HEK293T (cell line): ENCODE results near the gene SMIM14.

Experiments
- CTCF ChIA-PET: fragments of 350-600 bp; formaldehyde crosslinking; extraction: SDS; loops from one replicate; lab custom pipeline; 2021; ENCODE audit warnings: antibody characterized with exemption, inconsistent platforms; lab: Yijun Ruan, JAX
- POLR2A ChIA-PET: fragments of 350-600 bp; formaldehyde crosslinking; extraction: SDS; loops from one replicate; lab custom pipeline; 2020; ENCODE audit warnings: antibody characterized with exemption, inconsistent platforms; lab: Yijun Ruan, JAX
- DNase-seq: peaks from one replicate; pipeline ENCODE4 v3.0.0; 2012; ENCODE audit warnings: mixed read lengths; ENCODE audit errors: extremely low spot score
- ARNT ChIP-seq: fragments of 450-650 bp; IDR thresholded peaks from 2 replicates; pipeline ENCODE4 v1.6.1; 2017; ENCODE audit warnings: mild to moderate bottlenecking
- BHLHE40 ChIP-seq: fragments of 450-650 bp; IDR thresholded peaks from 2 replicates; pipeline ENCODE4 v1.6.1; 2016; ENCODE audit warnings: mild to moderate bottlenecking, moderate library complexity, borderline replicate concordance
- CTBP1 ChIP-seq: fragments of 450-650 bp; IDR thresholded peaks from 2 replicates; pipeline ENCODE4 v1.6.1; 2016; ENCODE audit warnings: borderline replicate concordance
- ELF4 ChIP-seq: fragments of 450-650 bp; IDR thresholded peaks from 2 replicates; pipeline ENCODE4 v1.6.1; 2017; ENCODE audit warnings: antibody characterized with exemption
- FOXA1 ChIP-seq: fragments of 450-650 bp; IDR thresholded peaks from 2 replicates; pipeline ENCODE4 v1.6.1; 2016; ENCODE audit warnings: mild to moderate bottlenecking
- FOXK2 ChIP-seq: fragments of 450-650 bp; IDR thresholded peaks from 2 replicates; pipeline ENCODE4 v1.6.1; 2016; ENCODE audit warnings: mild to moderate bottlenecking
- FOXM1 ChIP-seq: fragments of 450-650 bp; IDR thresholded peaks from 2 replicates; pipeline ENCODE4 v1.6.1; 2017; ENCODE audit warnings: mild to moderate bottlenecking, borderline replicate concordance
- HDGF ChIP-seq: fragments of 450-650 bp; IDR thresholded peaks from 2 replicates; pipeline ENCODE4 v1.6.1; 2017; ENCODE audit warnings: antibody characterized with exemption, borderline replicate concordance
- L3MBTL2 ChIP-seq: fragments of 450-650 bp; conservative IDR thresholded peaks from 2 replicates; pipeline ENCODE4 v1.6.1; 2016; ENCODE audit warnings: mild to moderate bottlenecking
- LEF1 ChIP-seq: fragments of 450-650 bp; IDR thresholded peaks from 2 replicates; pipeline ENCODE4 v1.6.1; 2017; ENCODE audit warnings: mild to moderate bottlenecking, borderline replicate concordance
- NFRKB ChIP-seq: fragments of 450-650 bp; IDR thresholded peaks from 2 replicates; pipeline ENCODE4 v1.6.1; 2016; ENCODE audit warnings: mild to moderate bottlenecking, moderate library complexity
- SP1 ChIP-seq: fragments of 450-650 bp; IDR thresholded peaks from 2 replicates; pipeline ENCODE4 v1.6.1; 2017
- SUZ12 ChIP-seq: fragments of 450-650 bp; IDR thresholded peaks from 2 replicates; pipeline ENCODE4 v1.6.1; 2016; ENCODE audit warnings: mild to moderate bottlenecking
- TARDBP ChIP-seq: fragments of 450-650 bp; IDR thresholded peaks from 2 replicates; pipeline ENCODE4 v1.6.1; 2016
- ZNF384 ChIP-seq: fragments of 450-650 bp; IDR thresholded peaks from 2 replicates; pipeline ENCODE4 v1.6.1; 2016
- TF ChIP-seq, protein P1 (sequence below): fragments of 450-650 bp; IDR thresholded peaks from 2 replicates; pipeline ENCODE4 v1.6.1; 2016

Gene SMIM14

DNA sequence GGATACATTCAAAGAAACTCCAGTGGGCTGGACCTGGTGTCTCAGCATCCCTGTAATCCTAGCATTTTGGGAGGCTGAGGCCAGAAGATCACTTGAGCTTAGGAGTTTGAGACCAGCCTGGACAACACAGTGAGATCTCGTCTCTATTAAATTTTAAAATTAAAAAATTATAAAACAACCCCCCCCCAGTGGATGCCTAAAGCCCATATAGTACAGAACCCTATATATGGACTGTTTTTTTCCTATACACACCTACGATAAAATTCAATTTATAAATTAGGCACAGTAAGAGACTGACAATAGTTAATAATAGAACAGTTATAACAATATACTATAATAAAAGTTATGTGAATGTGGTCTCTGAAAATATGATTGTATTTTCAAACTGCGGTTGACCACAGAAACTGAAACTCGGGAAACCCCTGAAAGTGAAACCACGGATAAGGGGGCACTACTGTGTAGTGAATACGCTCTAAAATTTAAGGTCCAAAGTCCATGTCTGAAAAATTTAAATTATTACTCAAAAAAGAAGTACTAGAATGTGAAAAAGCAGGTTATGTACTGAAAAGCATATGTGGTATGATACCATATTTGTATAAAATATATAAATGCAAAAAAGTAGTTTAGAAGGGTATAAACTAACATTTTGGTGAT is 2.0 kb downstream of the SMIM14 start:
- no peak for DNase-seq
- no peak for TF ChIP-seq FOXM1
- no peak for TF ChIP-seq ZNF384
- TF ChIP-seq ARNT = no peak
- TF ChIP-seq, protein P1, sequence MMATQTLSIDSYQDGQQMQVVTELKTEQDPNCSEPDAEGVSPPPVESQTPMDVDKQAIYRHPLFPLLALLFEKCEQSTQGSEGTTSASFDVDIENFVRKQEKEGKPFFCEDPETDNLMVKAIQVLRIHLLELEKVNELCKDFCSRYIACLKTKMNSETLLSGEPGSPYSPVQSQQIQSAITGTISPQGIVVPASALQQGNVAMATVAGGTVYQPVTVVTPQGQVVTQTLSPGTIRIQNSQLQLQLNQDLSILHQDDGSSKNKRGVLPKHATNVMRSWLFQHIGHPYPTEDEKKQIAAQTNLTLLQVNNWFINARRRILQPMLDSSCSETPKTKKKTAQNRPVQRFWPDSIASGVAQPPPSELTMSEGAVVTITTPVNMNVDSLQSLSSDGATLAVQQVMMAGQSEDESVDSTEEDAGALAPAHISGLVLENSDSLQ = no peak
- TF ChIP-seq SP1 = no peak
- ChIA-PET POLR2A (no interaction called here), CTCF (no interaction called here)

DNA sequence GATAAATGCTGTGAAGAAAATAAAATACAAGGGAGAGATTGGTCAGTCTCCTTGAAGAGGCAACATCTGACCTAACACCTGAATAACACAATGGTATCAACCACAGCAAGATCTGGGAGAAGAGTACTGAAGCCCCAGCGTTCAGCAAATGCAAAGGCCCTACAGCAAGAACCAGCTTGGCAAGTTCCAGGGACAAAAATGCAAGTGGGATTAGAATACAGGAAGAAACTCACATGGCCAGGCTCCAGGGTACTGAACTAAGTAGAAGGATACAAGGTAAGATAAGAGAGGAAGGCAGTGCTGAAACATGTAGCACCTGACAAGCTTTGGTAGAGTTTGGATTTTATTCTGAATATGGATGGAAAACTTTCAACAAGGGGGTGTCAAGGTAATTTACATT is 3.6 kb downstream of the SMIM14 start:
- no peak for DNase-seq
- ChIA-PET CTCF (interaction anchor here (0.6 kb wide), 1 partner anchor 690 kb away, joined by 4 read pairs; no protein-coding TSS in a partner anchor), POLR2A (interaction anchor here (0.8 kb wide), 1 partner anchor 108 kb away, joined by 3 read pairs; the partner anchor contains the start of gene UGDH)
- TF ChIP-seq CTBP1 (no peak), LEF1 (no peak), BHLHE40 (no peak), ARNT (no peak), SP1 (no peak), HDGF (no peak), NFRKB (no peak), TARDBP (no peak)

DNA sequence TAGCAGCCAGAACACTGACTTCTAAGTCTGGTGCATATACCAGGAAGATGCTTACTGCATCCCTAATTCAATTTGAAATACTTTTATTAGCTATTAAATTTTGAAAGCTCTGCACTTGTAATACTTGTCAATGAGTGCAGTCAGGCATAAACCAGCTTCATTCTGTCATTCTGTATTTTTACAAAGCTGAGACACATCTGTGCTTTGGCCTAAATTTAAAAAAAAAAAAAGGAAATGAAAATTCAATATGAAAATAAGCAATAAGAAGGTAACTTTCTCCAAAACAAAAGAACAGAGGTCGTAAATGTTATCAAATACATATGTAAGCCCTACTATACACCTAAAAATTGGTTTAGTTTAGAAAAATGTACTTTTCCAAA is 7.0 kb downstream of the SMIM14 start:
- no peak for DNase-seq
- CTCF ChIA-PET = interaction anchor here (0.6 kb wide), 1 partner anchor 346 kb away, joined by 3 read pairs; no protein-coding TSS in a partner anchor

DNA sequence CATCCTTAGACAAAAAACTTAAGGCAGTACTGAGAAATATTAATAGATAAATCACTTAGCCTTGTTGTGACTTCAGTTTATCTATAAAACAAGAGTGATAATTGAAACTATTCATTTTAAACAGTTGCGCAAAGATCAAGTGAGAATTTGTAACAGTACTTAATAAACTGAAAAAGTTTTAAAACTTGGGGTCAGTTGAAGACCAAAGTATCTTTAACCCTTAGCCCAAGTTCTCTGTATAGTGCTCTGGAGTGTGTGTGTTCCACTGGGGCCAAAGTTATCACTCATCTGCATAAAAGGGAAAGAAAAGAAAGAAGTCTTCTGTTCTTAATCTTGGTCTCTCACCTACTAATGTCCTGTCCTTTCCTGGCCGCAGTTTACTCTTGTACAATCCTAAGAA is 11.3 kb downstream of the SMIM14 start:
- no peak for DNase-seq
- TF ChIP-seq ZNF384 = no peak
- no peak for TF ChIP-seq FOXK2
- no peak for TF ChIP-seq NFRKB
- no peak for TF ChIP-seq FOXA1
- no peak for TF ChIP-seq SUZ12
- TF ChIP-seq HDGF = no peak
- TF ChIP-seq, protein P1 = no peak
- no peak for TF ChIP-seq BHLHE40
- no peak for TF ChIP-seq CTBP1
- ChIA-PET POLR2A (interaction anchor here (1.4 kb wide), 1 partner anchor 11 kb away, joined by 5 read pairs; the partner anchor contains the start of gene SMIM14), CTCF (no interaction called here)

More for the DNA sequence above, 7.0 kb downstream of the SMIM14 start:
- POLR2A ChIA-PET = interaction anchor here (0.9 to 2.0 kb wide), 2 partner anchors 7 to 105 kb away, joined by 3 to 8 read pairs; partner anchors contain the start of genes SMIM14 and UGDH
- TF ChIP-seq SUZ12 (no peak), ARNT (no peak), TARDBP (no peak), SP1 (no peak), FOXM1 (no peak), BHLHE40 (no peak), HDGF (no peak), FOXK2 (no peak), ZNF384 (no peak), FOXA1 (no peak), ELF4 (no peak), LEF1 (no peak), CTBP1 (no peak), NFRKB (no peak), L3MBTL2 (no peak)
- TF ChIP-seq, protein P1 = no peak

DNA sequence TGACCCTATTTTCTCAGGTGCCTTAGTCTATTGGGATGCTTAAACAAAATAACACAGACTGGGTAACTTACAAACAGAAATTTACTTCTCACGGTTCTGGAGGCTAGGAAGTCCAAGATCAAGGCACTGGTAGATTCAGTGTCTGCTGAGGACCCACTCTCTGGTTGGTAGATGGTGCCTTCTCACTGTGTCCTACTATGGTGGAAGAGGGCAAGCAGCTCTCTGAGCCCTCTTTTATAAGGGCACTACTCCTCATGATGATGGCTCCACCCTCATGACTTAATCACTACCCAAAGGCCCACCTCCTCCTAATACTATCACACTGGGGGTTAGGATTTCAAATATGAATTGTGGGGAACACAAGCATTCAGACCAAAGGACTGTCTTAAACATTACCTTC is 11.8 kb downstream of the SMIM14 start:
- TF ChIP-seq LEF1 = no peak
- TF ChIP-seq CTBP1 = no peak
- TF ChIP-seq, protein P1 = no peak
- TF ChIP-seq ARNT = no peak
- no peak for TF ChIP-seq TARDBP
- no peak for TF ChIP-seq ZNF384
- no peak for TF ChIP-seq NFRKB
- no peak for TF ChIP-seq FOXA1
- TF ChIP-seq L3MBTL2 = no peak
- TF ChIP-seq FOXM1 = no peak
- TF ChIP-seq SUZ12 = no peak
- TF ChIP-seq HDGF = no peak
- TF ChIP-seq FOXK2 = no peak
- no peak for TF ChIP-seq BHLHE40
- no peak for TF ChIP-seq ELF4
- no peak for TF ChIP-seq SP1
- ChIA-PET POLR2A (interaction anchor here (1.4 kb wide), 1 partner anchor 12 kb away, joined by 5 read pairs; the partner anchor contains the start of gene SMIM14), CTCF (interaction anchor here (0.8 kb wide), 1 partner anchor 306 kb away, joined by 3 read pairs; no protein-coding TSS in a partner anchor)
- no peak for DNase-seq
